IPS-20b (cell line): Measurements from ENCODE around the gene IQCE.

Experiments
- H3K27ac ChIP-seq: one replicate; pipeline ENCODE4 v1.5.1; 2013; ENCODE audit warnings: low read length
- H3K27me3 ChIP-seq: 2 replicates; pipeline ENCODE4 v1.6.1; 2013; ENCODE audit warnings: mild to moderate bottlenecking, low read length, inconsistent platforms; ENCODE audit not compliant: insufficient read depth
- H3K36me3 ChIP-seq: 2 replicates; pipeline ENCODE4 v1.6.1; 2013; ENCODE audit warnings: low read depth, mild to moderate bottlenecking, inconsistent platforms, low read length, moderate library complexity; ENCODE audit not compliant: insufficient read depth
- H3K4me1 ChIP-seq: 2 replicates; pipeline ENCODE4 v1.6.1; 2013; ENCODE audit warnings: mild to moderate bottlenecking, control low read depth, inconsistent platforms, low read length, moderate library complexity; ENCODE audit not compliant: insufficient read depth
- H3K4me3 ChIP-seq: 2 replicates; pipeline ENCODE4 v1.5.1; 2013; ENCODE audit warnings: mild to moderate bottlenecking, low read length, inconsistent platforms
- H3K9ac ChIP-seq: 2 replicates; pipeline ENCODE4 v1.6.1; 2013; ENCODE audit warnings: low read depth, mild to moderate bottlenecking, inconsistent platforms, low read length, moderate library complexity
- H3K9me3 ChIP-seq: 2 replicates; pipeline ENCODE4 v1.6.1; 2013; ENCODE audit warnings: mild to moderate bottlenecking, low read depth, low read length, inconsistent platforms; ENCODE audit not compliant: insufficient read depth

Gene IQCE

DNA sequence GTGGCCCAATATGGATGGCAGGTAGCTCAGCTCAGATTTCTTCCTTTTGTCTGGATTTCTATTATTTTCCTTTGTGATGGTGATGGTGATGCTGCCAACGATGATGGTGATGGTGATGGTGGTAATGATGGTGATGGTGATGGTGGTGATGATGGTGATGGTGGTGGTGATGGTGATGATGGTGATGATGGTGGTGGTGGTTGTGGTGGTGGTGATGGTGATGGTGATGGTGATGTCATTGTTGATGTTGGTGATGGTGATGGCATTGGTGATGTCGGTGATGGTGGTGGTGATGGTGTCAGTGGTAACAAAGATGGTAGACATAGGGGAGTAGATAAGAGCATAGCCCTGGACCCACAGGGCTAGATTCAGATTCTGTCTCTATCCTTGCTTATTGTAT, 98.4 kb downstream of the IQCE start:
- H3K27ac ChIP-seq, result no peak overlapping the region
- H3K9me3 ChIP-seq, result no peaks in the 10 kb centered on the region
- H3K4me3 ChIP-seq, result no peak overlapping the region
- no peak overlapping the region for H3K9ac ChIP-seq
- peaks cover 55% of the 10 kb centered on the region for H3K36me3 ChIP-seq
- no peaks in the 10 kb centered on the region for H3K4me1 ChIP-seq
- H3K27me3 ChIP-seq, result no peaks in the 10 kb centered on the region

DNA sequence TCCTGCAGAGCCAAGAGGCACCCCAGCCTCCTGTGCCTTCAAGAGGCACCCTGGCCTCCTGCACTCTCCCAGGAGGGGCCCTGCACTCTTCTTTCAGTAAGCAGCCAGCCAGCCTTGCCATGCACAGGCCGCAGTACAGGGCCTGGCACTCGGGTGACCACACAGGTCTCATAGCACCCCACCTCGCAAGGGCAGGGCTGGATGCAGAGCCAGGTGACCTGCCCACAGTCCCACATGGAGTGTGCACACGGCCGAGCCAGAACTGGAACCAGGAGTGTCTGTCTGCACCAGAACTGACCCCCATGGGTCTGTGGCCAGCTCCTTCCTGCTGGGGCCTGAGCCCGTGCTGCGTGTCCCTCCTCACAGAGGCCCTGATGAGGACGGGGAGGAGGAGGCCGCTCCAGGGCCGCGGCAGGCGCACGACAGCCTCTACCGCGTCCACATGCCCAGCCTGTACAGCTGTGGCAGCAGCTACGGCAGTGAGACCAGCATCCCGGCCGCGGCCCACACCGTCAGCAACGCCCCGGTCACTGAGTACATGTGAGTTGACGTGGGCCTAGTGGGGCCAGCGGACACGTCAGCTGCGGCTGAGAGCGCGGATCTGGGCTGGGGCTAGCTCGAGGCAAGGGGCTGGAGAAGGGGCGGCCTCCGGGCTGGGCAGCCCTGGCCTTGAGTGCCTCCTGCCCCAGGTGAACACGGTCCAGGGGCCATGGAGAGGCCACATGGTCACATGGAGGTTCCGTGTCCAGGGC, 99.3 kb downstream of the IQCE start:
- Histone ChIP-seq H3K27ac (no peak overlapping the region), H3K4me1 (no peaks in the 10 kb centered on the region), H3K9me3 (no peaks in the 10 kb centered on the region), H3K27me3 (no peaks in the 10 kb centered on the region), H3K9ac (no peak overlapping the region), H3K4me3 (no peak overlapping the region), H3K36me3 (peaks cover 46% of the 10 kb centered on the region)

DNA sequence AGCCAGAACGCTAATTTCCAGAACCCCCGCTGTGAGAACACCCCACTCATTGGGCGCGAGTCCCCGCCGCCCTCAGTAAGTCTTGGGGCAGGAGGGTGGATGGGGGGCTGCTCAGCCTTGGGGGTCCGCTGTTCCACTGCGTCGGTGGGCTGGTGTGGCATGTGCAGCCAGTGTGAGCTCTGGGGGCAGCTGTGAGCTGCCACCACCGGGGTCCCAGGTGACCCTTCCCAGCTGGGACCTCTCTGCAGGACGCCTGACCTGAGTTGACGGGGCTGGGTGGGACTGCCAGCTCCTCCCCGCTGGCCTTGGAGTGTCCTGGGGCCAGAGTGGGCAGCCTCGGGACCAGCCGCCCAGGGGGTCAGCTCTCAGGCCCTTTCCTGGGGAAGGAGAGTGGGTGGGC, 100.2 kb downstream of the IQCE start:
- no peak overlapping the region for H3K9ac ChIP-seq
- no peaks in the 10 kb centered on the region for H3K27me3 ChIP-seq
- no peak overlapping the region for H3K4me3 ChIP-seq
- no peaks in the 10 kb centered on the region for H3K4me1 ChIP-seq
- H3K27ac ChIP-seq, result no peak overlapping the region
- peaks cover 42% of the 10 kb centered on the region for H3K36me3 ChIP-seq
- no peaks in the 10 kb centered on the region for H3K9me3 ChIP-seq

DNA sequence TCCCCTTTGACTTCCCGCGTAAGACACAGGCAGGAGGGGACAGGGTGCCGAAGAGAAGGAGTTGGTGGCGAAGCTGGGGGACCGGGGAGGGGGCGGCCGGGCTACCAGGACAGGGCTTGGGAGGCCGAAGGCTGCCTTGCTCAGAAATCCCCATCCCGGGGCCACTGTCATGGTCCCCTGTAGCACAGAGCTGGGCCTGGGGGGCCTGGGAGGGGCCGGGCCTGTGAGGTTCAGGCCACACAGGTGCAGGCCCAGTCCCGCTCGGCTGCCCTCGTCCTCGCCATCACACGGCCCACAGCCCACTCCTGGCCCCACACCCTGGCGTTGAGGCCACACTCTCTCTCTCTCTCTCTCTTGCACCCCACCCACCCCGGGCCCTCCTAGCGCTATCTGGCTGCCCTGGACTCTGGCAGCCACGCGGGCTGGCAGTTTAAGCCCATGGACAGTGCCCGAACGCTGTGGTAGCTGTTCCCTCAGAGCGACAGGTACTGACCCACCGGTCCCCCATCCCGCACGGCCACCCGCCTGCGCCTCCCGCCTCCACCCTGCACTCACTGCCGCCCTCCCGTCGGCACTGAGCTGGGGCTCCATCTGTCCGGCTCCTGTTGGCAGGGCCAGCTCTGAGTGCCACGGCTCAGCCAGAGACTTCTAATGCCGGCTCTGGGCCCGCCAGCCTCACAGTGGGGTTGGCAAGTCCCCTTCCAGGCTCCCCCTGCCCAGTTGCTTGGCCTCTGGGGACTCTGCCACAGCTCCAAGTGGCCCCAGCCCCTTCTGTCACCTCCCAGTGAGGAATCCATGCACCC, 101.0 kb downstream of the IQCE start:
- no peaks in the 10 kb centered on the region for H3K9me3 ChIP-seq
- H3K4me1 ChIP-seq, result no peaks in the 10 kb centered on the region; the same call in 1 of the 2 replicates
- H3K4me3 ChIP-seq, result no peak overlapping the region
- H3K27me3 ChIP-seq, result no peaks in the 10 kb centered on the region
- H3K9ac ChIP-seq, result no peak overlapping the region
- peaks cover 42% of the 10 kb centered on the region for H3K36me3 ChIP-seq
- no peak overlapping the region for H3K27ac ChIP-seq

DNA sequence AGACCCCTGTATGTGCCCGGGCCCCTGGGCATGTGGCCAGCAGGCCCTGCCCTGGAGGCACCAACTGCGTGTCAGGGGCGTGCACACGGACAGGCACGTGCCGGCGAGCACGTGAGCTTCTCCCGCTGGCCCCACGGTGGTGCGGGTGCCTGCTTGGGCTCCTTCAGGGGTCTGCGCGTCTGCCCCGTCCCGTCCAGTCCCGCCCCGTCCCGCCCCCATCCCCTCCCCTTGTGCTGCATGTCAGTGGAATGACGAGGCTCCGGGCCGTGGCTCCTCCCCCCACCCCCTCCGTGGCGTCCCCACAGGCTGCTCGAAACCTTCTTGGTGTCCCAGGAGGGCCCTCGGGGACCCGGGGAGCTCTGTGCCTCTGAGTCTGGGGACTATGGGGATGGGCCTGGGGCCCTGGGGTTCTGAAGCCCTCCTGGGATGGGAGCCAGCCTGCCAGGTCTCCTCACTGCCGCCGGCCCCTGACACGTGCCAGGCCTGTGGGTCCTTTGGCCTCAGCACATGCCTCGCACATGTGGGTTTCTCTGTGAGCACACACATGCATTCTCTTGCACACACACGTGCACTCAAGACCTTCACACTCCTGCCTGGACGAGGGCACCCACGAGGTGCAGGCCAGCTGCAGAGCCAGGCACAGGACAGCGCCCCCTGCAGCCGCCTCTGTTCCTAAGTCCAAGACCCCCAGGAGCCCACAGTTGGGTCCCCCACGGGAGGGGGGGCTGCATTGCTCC, 101.7 kb downstream of the IQCE start:
- H3K9ac ChIP-seq, result no peak overlapping the region
- H3K36me3 ChIP-seq, result peaks cover 42% of the 10 kb centered on the region
- no peaks in the 10 kb centered on the region for H3K9me3 ChIP-seq
- H3K4me1 ChIP-seq, result no peaks in the 10 kb centered on the region; the same call in 1 of the 2 replicates
- H3K27me3 ChIP-seq, result no peaks in the 10 kb centered on the region
- no peak overlapping the region for H3K4me3 ChIP-seq
- no peak overlapping the region for H3K27ac ChIP-seq

DNA sequence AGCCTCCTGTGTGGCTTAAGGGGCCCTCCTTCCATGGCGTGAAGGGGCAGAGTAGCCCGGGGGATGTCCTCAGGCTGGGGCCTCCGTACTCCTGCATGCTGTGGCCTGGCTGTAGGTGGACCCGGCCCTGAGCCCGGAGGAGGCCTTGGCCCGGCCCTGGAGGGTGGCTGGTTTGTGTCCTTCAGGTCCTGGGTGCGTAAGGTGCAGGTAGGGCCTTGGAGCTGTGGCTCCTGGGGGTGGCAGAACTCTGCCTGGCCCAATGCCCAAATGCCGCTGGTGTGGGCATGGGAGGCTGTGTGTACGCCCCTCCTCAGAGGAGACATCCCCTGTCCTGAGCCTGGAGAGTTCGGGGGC, 102.3 kb downstream of the IQCE start:
- no peaks in the 10 kb centered on the region for H3K27me3 ChIP-seq
- H3K9me3 ChIP-seq, result no peaks in the 10 kb centered on the region
- H3K4me3 ChIP-seq, result no peak overlapping the region
- no peaks in the 10 kb centered on the region; the same call in 1 of the 2 replicates for H3K4me1 ChIP-seq
- H3K36me3 ChIP-seq, result peaks cover 41% of the 10 kb centered on the region
- no peak overlapping the region for H3K27ac ChIP-seq
- H3K9ac ChIP-seq, result no peak overlapping the region

DNA sequence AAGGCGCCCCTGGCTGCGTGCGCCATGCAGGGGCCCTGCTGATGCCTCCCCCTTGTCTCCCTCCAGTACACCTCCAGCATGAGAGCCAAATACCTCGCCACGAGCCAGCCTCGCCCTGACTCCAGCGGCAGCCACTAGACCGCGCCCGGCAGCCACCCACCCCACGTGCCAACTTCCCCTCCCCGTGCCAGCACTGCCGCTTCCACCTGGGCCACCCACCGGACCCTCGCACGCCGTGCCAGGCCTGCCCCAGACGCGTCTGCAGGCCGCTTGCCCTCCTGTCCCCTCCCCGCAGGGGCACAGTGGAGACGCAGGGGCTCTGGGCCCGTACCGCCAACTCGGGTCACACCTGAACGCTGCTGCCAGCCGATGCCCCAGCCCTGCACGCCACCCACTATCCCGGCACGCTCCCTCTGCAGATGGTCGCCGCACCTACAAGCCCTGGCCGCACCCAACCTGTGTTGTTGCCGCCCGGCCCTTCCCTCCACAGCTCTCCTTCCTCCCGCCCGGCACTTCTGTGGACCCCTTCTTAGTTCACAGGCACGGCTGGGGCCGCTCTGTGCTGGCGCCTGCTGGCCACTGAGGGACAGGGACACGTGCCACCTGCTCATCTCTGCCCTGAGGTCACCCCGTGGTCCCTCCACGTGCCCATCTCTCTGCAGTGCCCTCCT, 103.0 kb downstream of the IQCE start:
- no peaks in the 10 kb centered on the region; the same call in 1 of the 2 replicates for H3K4me1 ChIP-seq
- H3K4me3 ChIP-seq, result no peak overlapping the region
- peaks cover under 1% of the 10 kb centered on the region; the same call in 1 of the 2 replicates for H3K27me3 ChIP-seq
- no peaks in the 10 kb centered on the region for H3K9me3 ChIP-seq
- H3K27ac ChIP-seq, result no peak overlapping the region
- H3K9ac ChIP-seq, result no peak overlapping the region
- peaks cover 34% of the 10 kb centered on the region for H3K36me3 ChIP-seq

DNA sequence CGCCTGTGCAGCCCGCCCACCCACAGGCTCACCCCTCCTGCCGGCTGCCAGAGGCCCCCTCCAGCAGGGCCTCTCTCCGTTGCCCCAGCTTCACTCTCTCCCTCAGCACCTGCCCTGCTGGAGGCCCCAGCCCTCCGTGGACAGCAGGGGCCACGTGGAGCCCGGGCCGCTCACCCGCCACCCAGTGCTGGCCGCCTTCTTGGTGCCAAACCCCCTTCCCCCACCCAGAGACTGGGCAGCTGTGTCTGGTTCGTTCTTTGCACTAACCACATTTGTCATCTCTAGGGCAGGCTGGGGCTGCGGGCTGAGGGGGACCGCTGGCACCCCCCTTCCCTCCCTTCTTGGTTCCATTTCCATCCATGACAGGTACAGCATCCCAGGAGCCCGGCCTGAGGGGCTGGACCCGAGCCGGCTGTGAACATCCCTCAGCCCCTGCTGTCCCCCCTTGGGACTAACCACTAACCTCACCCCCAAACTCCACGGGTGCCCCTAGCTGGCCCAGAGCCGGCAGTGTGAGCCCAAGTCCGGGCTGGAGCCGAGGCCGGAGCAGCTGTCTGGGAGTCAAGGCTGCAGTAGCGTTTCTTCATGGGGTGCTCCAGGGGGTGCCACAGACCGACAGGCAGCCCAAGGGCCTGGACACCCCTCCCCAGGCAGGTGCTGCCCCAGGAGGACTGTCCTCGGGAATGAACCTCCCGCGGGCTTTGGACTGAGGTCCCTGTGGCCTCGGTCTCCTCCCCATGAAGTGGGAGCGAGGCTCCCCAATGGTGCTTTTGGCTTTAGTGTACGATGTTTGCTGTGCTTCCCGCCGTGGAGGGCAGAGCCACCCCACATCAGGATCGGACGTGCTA, 103.7 kb downstream of the IQCE start:
- peaks cover 6% of the 10 kb centered on the region; the same call in 1 of the 2 replicates for H3K27me3 ChIP-seq
- no peaks in the 10 kb centered on the region; the same call in 1 of the 2 replicates for H3K4me1 ChIP-seq
- H3K9ac ChIP-seq, result no peak overlapping the region
- H3K36me3 ChIP-seq, result peaks cover 26% of the 10 kb centered on the region
- no peak overlapping the region for H3K4me3 ChIP-seq
- H3K9me3 ChIP-seq, result no peaks in the 10 kb centered on the region
- no peak overlapping the region for H3K27ac ChIP-seq

DNA sequence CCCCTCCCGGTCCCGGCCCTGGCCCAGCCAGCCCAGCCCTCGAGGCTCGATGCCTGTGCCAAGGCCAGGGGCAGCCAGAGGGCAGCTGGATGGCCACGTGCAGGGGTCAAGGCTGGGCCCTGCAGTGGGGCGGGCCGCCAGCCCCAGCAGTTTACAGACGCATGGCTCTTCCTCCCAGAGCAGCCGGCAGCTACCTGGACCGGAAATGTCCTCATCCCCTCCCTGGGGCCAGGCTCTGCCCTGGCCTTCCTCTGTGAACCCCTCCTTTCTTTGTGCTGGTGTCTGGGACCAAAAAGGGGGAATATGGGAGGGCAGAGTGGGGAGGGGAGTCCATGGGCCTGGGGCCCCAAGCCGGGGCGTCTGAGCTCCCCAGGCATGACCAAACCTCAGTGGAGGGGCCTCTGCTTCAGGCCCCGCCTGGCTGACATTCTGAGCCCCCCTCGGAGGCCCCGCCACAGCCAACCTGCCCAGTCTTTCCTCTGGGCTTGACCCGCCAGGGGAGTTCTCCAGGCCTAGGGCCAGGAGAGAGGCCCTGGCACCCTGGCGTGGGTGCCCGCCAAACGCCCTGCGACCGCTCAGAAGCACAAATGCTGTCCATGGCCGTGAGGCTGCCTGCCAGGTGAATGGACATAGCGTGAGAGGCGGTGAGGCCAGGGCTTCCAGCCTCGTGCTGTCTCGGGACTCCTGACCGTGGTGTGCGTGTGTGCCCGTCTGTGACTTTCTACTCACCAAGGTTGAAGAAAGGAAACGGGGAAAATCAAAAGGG, 104.5 kb downstream of the IQCE start:
- no peak overlapping the region for H3K27ac ChIP-seq

DNA sequence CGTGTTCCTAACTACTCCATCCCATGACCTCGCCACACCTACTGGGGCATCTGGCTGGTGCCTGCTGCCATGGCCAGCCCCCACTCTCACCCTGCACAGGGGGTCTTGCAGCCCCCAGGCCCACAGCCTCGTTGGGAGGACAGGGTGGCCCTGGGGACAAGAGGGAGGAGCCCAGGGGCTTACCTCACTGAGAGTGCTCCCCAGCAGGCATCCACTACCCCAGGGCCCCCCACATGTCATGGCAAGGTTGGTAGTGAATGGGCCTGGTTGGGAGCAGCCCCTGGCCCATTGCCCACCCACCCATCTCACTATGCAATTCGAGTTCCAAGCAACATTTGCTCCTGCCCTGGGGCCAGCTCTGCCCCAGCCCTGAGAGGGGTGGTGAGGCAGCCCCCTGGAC, 105.2 kb downstream of the IQCE start:
- Histone ChIP-seq H3K4me3 (no peak overlapping the region), H3K27ac (no peak overlapping the region), H3K9me3 (no peaks in the 10 kb centered on the region), H3K4me1 (no peaks in the 10 kb centered on the region; the same call in 1 of the 2 replicates), H3K9ac (no peak overlapping the region), H3K36me3 (peaks cover 14% of the 10 kb centered on the region; the same call in 1 of the 2 replicates), H3K27me3 (peaks cover 6% of the 10 kb centered on the region; the same call in 1 of the 2 replicates)

More for the DNA sequence above, 104.5 kb downstream of the IQCE start:
- no peaks in the 10 kb centered on the region for H3K9me3 ChIP-seq
- peaks cover 18% of the 10 kb centered on the region for H3K36me3 ChIP-seq
- no peaks in the 10 kb centered on the region; the same call in 1 of the 2 replicates for H3K4me1 ChIP-seq
- H3K27me3 ChIP-seq, result peaks cover 6% of the 10 kb centered on the region; the same call in 1 of the 2 replicates
- H3K4me3 ChIP-seq, result no peak overlapping the region
- no peak overlapping the region for H3K9ac ChIP-seq
